Measurements from ENCODE around the gene RHBDL1.

DNA sequence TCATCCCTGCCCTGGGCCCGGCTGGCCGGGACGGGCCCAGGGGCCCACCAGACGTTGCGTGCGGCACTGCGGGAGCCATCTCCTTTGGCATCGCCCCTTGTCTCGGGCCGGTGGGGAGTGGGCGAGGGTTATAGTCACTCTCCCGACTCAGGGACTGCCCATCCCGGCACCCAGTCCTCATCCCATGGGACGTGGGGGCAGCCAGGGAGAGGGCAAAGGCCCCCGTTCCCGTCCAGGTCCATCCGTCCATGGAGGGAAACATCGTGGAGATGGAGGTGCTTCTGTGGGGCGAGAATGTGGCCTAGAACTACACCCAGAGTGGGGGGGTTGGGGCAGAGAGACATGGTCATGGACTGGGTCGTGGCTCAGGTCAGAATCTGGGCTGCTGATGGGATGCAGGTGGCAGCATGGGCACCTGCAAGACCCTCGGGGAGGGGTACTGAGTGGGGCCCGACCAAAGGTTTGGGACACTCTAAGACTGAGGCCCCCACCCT is 28.7 kb upstream of the RHBDL1 start:
- no peak for TF ChIP-seq CTCF (conservative IDR thresholded peaks at IDR 0.05; ENCODE audit: low read depth, low read length)
- TF ChIP-seq EZH2 (IDR thresholded peaks at IDR 0.05; ENCODE audit: low read length, unreplicated experiment): no peak

Data from PC-3 (cell line).